Heart right ventricle (tissue), 16 donors: Measurements from ENCODE around the gene HAO1. TPM values are rescaled to one million over a fixed set of nuclear protein-coding genes. Genes with fewer than 3 reads are reported as not detected.
"Not testable (repeated sequence)": the region's sequence is repeated elsewhere in the genome, so short reads cannot be mapped to it uniquely, and the experiment has no call there.

Experiments
- ATAC-seq, 8 donors: fragments of 200-7000 bp; cut with Tn5 transposase; one replicate each; pipeline ENCODE4 v1.9.1; 2020; ENCODE audit warnings: mild to moderate bottlenecking in 8 of 8, moderate library complexity in 8 of 8, moderate number of reproducible peaks in 1 of 8
- DNase-seq, 2 donors: peaks; one replicate each; pipeline ENCODE4 v3.0.0-alpha.2; 2020
- H3K27ac ChIP-seq, 10 donors: fragments of 200-600 bp; sonication (generic) in 2 of 10; one replicate each; pipeline versions ENCODE4 v1.5.0 to v1.8.0; 2020 to 2022; ENCODE audit warnings: mild to moderate bottlenecking in 3 of 10
- H3K27me3 ChIP-seq, 7 donors: fragments of 200-600 bp; one replicate each; pipeline ENCODE4 v1.8.0; 2021 to 2022; ENCODE audit warnings: mild to moderate bottlenecking in 2 of 7
- H3K36me3 ChIP-seq, 9 donors: fragments of 200-600 bp; sonication (generic) in 1 of 9; one replicate each; pipeline versions ENCODE4 v1.5.0 to v1.8.0; 2020 to 2022; ENCODE audit warnings: mild to moderate bottlenecking in 2 of 9
- H3K4me1 ChIP-seq, 9 donors: fragments of 200-600 bp; sonication (generic) in 1 of 9; one replicate each; pipeline versions ENCODE4 v1.5.0 to v1.8.0; 2020 to 2022; ENCODE audit warnings: mild to moderate bottlenecking in 4 of 9
- H3K4me3 ChIP-seq, 10 donors: fragments of 200-600 bp; sonication (generic) in 2 of 10; one replicate each; pipeline versions ENCODE4 v1.5.0 to v1.8.0; 2020 to 2022; ENCODE audit warnings: mild to moderate bottlenecking in 7 of 10, moderate library complexity in 2 of 10
- H3K9me3 ChIP-seq, 11 donors: fragments of 200-600 bp in 10 of 11; sonication (generic) in 2 of 11; one replicate each; pipeline versions ENCODE4 v1.5.0 to v1.8.0; 2013 to 2022; ENCODE audit warnings: mild to moderate bottlenecking in 2 of 11, control low read depth in 1 of 11, moderate library complexity in 1 of 11
- WGBS, 2 donors: extraction: QIAGEN DNeasy Blood & Tissue Kit; methylation state at CpG; one replicate each; pipeline ENCODE4 v1.1.7; 2013; ENCODE audit warnings: inconsistent platforms in 1 of 2; 5-methylcytosine and 5-hydroxymethylcytosine counted together
- intact Hi-C, 10 donors: fragments of 100-400 bp; cut with DNase I; formaldehyde crosslinking; loops; one replicate each; pipeline versions ENCODE4 v1.11.1 to v1.14.2; 2022
- polyA plus RNA-seq, 2 donors: library from polyadenylated mRNA; stranded (reverse); fragments of 200-250 nt; gene quantifications; one replicate each; pipeline ENCODE4 v1.2.3, GENCODE V29; 2013
- total RNA-seq, 10 donors: library from RNA; stranded (reverse); fragmentation: NEBNext Ultra II Directional in 3 of 10; extraction: Animal tissue kit (Norgen Biotek cat#: 25700) in 3 of 10; gene quantifications; one replicate each; pipeline versions ENCODE4 v1.2.1 to v1.2.4, GENCODE V29; 2021 to 2023
- TF ChIP-seq, protein P1 (sequence below), 9 donors: fragments of 200-600 bp; sonication (generic) in 2 of 9; IDR thresholded peaks; one replicate each; pipeline versions ENCODE4 v1.5.0 to v1.8.0; 2021 to 2022; ENCODE audit warnings: antibody characterized with exemption in 9 of 9, mild to moderate bottlenecking in 5 of 9, moderate library complexity in 1 of 9
- donor health status: Arrhythmogenic right ventricular cardiomyopathy.
- donor health status: ischemic (EF 13 %, LVEDD 7.1; RV severe dilation, severe dysfunction).
- donor health status: healthy with polysubstance abuse.
- donor health status: DM: no; HTN: yes; CAD: no.
- donor health status: DM: no; HTN: no; CAD: no.
- donor health status: ischemic (EF 25% LVEDD 6.9; RV normal size, moderate dysfunction).
- donor health status: ischemic (EF 25% LVEDD 5.7; RV mildly dilated, moderate dysfunction).
- donor health status: healthy.
- donor health status: DM: yes; HTN: yes; CAD: no.
- donor health status: Ischemic cardiomyopathy.
- donor health status: ischemic (EF 35%, LVEDD 5.7; RV mildly dilated, moderate dysfunction).
- donor health status: nonischemic (EF 11% LVEDD 7.7; RV severe dilation, severe dysfunction).
- donor health status: DM: yes; HTN: yes; CAD: no.
- donor health status: PGD.
- donor health status: ischemic (EF 29% LVEDD 5.4; RV normal size, mild dysfunction).
- donor health status: nonischemic (EF 23%, LVEDD 6.1; RV moderate dilation, normal function).

The HAO1 gene
- total and polyA plus RNA-seq, 12 donors = not detected

DNA sequence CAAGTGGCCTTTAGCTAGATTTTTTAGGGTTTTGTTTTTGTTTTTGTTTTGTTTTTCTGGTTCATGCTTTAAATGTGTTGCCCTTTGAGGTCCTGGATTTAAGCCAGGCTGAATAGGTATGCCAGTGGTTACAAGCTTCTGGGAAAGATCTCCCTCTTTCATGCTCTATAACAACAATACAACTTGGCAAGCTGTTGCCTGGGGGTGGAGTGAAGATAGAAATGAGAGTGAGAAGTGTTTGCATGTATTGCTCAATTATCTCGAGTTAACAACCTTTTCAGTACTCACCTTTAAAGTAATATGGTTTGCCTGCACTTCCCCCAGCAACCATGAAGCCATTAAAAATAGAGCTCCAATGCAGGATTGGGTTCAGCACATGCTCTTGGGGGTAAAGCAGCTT is 19.2 kb upstream of the HAO1 start:
- Histone ChIP-seq H3K9me3 (peaks cover 0 to 9% (median 0%) of the 10 kb centered on the region in 11 donors), H3K36me3 (no peaks in the 10 kb centered on the region), H3K27me3 (peaks cover 0 to 3% (median 0%) of the 10 kb centered on the region in 7 donors), H3K4me1 (no peaks in the 10 kb centered on the region), H3K4me3 (no peak overlapping the region), H3K27ac (no peak overlapping the region)
- intact Hi-C loops = no loop called here
- DNase-seq = no peak
- WGBS, 2 donors = 34 to 41% methylated on average over 1 of the region's 1 CpG
- TF ChIP-seq, protein P1, sequence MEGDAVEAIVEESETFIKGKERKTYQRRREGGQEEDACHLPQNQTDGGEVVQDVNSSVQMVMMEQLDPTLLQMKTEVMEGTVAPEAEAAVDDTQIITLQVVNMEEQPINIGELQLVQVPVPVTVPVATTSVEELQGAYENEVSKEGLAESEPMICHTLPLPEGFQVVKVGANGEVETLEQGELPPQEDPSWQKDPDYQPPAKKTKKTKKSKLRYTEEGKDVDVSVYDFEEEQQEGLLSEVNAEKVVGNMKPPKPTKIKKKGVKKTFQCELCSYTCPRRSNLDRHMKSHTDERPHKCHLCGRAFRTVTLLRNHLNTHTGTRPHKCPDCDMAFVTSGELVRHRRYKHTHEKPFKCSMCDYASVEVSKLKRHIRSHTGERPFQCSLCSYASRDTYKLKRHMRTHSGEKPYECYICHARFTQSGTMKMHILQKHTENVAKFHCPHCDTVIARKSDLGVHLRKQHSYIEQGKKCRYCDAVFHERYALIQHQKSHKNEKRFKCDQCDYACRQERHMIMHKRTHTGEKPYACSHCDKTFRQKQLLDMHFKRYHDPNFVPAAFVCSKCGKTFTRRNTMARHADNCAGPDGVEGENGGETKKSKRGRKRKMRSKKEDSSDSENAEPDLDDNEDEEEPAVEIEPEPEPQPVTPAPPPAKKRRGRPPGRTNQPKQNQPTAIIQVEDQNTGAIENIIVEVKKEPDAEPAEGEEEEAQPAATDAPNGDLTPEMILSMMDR (IDR thresholded peaks at IDR 0.05) = no peak
- no peak for ATAC-seq

DNA sequence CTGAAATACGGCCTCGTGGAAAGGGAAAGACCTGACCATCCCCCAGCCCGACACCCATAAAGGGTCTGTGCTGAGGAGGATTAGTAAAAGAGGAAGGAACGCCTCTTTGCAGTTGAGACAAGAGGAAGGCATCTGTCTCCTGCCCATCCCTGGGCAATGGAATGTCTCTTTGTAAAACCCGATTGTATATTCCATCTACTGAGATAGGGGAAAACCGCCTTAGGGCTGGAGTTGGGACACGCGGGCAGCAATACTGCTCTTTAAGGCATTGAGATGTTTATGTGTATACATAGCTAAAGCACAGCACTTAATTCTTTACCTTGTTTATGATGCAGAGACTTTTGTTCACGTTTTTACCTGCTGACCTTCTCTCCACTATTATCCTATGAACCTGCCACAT is 16.3 kb upstream of the HAO1 start:
- H3K27ac ChIP-seq, DNase-seq, ATAC-seq, intact Hi-C loops, H3K27me3 ChIP-seq, H3K36me3 ChIP-seq, H3K4me1 ChIP-seq, H3K4me3 ChIP-seq: not testable (repeated sequence)
- WGBS, 2 donors = 73 to 79% methylated on average over 9 of the region's 9 CpGs
- H3K9me3 ChIP-seq = peaks cover 0 to 14% (median 0%) of the 10 kb centered on the region in 11 donors

DNA sequence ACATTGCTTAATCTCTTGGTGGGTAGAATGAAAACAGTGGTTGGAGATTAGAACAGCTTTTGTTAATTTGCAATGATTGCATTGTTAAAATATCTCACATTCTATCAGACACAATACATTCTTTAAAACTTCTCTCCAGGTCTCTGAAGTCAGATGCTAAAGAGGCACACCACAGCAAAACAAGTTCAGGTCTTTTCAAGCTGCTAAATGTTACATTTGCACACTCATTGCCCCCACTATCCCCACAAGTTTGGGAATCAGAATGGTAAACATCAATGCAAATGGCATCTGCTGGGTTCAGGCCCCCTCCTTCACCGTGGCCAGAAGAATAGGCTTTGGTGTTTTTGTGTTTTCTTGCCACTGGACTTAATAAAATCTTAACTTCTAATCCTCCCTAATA is 10.1 kb upstream of the HAO1 start:
- Histone ChIP-seq H3K4me1 (no peaks in the 10 kb centered on the region), H3K27me3 (no peaks in the 10 kb centered on the region), H3K4me3 (no peak overlapping the region), H3K36me3 (no peaks in the 10 kb centered on the region), H3K27ac (no peak overlapping the region), H3K9me3 (peaks cover 0 to 29% (median 8%) of the 10 kb centered on the region in 11 donors)
- WGBS, 2 donors = 67 to 68% methylated on average over 1 of the region's 1 CpG
- TF ChIP-seq, protein P1 (IDR thresholded peaks at IDR 0.05) = no peak
- no peak for DNase-seq
- intact Hi-C loops = no loop called here
- no peak for ATAC-seq

GRCh38 chr20:7943891-7944290 is 3.6 kb upstream of the HAO1 start:
- H3K36me3 ChIP-seq = no peaks in the 10 kb centered on the region
- H3K9me3 ChIP-seq = peaks cover 0 to 21% (median 8%) of the 10 kb centered on the region in 11 donors
- DNase-seq (no peak), ATAC-seq (no peak)
- no peaks in the 10 kb centered on the region for H3K4me1 ChIP-seq
- no peak overlapping the region for H3K27ac ChIP-seq
- no peak overlapping the region for H3K4me3 ChIP-seq
- no peaks in the 10 kb centered on the region for H3K27me3 ChIP-seq
- WGBS, 2 donors = 28 to 35% methylated on average over 2 of the region's 2 CpGs
- TF ChIP-seq, protein P1 (IDR thresholded peaks at IDR 0.05) = no peak
- intact Hi-C loops = no loop called here

- Histone ChIP-seq H3K4me3 (no peak overlapping the region), H3K36me3 (no peaks in the 10 kb centered on the region), H3K4me1 (no peaks in the 10 kb centered on the region), H3K27ac (no peak overlapping the region), H3K27me3 (no peaks in the 10 kb centered on the region), H3K9me3 (no peaks in the 10 kb centered on the region)
- intact Hi-C loops = loop anchor here in 8 of 10 donors (5.0 to 10.0 kb wide), 3 partner anchors 448 to 785 kb away; no protein-coding TSS in a partner anchor
- TF ChIP-seq, protein P1 (IDR thresholded peaks at IDR 0.05) = no peak
- 62 to 74% methylated on average over 4 of the region's 4 CpGs for WGBS, 2 donors
- ATAC-seq (no peak), DNase-seq (no peak)
Observed at GRCh38 chr20:7939663-7940062, 595 bp downstream of the HAO1 start.
